Endothelial cell of umbilical vein (primary cell): Measurements from ENCODE around the gene CCNG2. TPM values are rescaled to one million over a fixed set of nuclear protein-coding genes. Genes with fewer than 3 reads are reported as not detected.

Experiments used
- BruUV-seq: library from RNA; stranded (reverse); fragments of 400-500 nt; replicated peaks from 2 replicates; lab custom pipeline; 2021; lab: Mats Ljungman, UMichigan
- CTCF ChIA-PET: fragments of 300-600, 350-600 bp; sonication (Branson Sonifier 250); formaldehyde crosslinking; loops from one replicate; lab custom pipeline; 2021; ENCODE audit warnings: antibody characterized with exemption, inconsistent platforms; lab: Charles Lee
- POLR2A ChIA-PET: fragments of 300-600, 350-600 bp; sonication (Branson Sonifier 250); formaldehyde crosslinking; loops from one replicate; lab custom pipeline; 2021; ENCODE audit warnings: antibody characterized with exemption, inconsistent platforms; lab: Charles Lee
- DNase-seq: peaks from one replicate; pipeline ENCODE4 v3.0.0-alpha.2; 2011; ENCODE audit warnings: low read depth, low spot score
- FAIRE-seq: peaks from 2 replicates; lab custom pipeline; 2011; peaks lifted over from hg19 to GRCh38; lab: Jason Lieb, UNC
- H2AFZ ChIP-seq: 2 replicates; pipeline ENCODE4 v1.6.0; 2012; ENCODE audit warnings: low read depth, low read length, control low read depth, inconsistent platforms
- H3K27ac ChIP-seq: 2 replicates; pipeline ENCODE4 v1.5.1; 2011; ENCODE audit warnings: low read depth, mild to moderate bottlenecking, control low read depth, low read length, moderate library complexity; ENCODE audit not compliant: insufficient read depth
- H3K27me3 ChIP-seq, 2 experiments: 2 replicates each; pipeline versions ENCODE4 v1.6.0 to v1.6.1; 2011; ENCODE audit warnings: low read length in 2 of 2, mixed read lengths in 1 of 2; ENCODE audit not compliant: control insufficient read depth in 2 of 2, insufficient read depth in 2 of 2
- H3K36me3 ChIP-seq, 2 experiments: 2 replicates in 1 of 2; 3 replicates in 1 of 2; pipeline ENCODE4 v1.5.1; 2011; ENCODE audit warnings: low read length in 2 of 2, mild to moderate bottlenecking in 1 of 2, moderate library complexity in 1 of 2; ENCODE audit not compliant: control insufficient read depth in 2 of 2, insufficient read depth in 2 of 2; ENCODE audit errors: extremely low read depth in 1 of 2
- H3K4me1 ChIP-seq: 3 replicates; pipeline ENCODE4 v1.5.1; 2011; ENCODE audit warnings: mild to moderate bottlenecking, low read length; ENCODE audit not compliant: control insufficient read depth, insufficient read depth; ENCODE audit errors: extremely low read depth
- H3K4me2 ChIP-seq: 2 replicates; pipeline ENCODE4 v1.6.1; 2011; ENCODE audit warnings: low read length, control low read depth, mixed read lengths; ENCODE audit not compliant: insufficient read depth
- H3K4me3 ChIP-seq, 3 experiments: fragments of 200-600 bp in 1 of 3; sonication (generic), shearing (Covaris generic) in 1 of 3; replicated peaks in 1 of 3; 2 replicates each; pipeline ENCODE4 v1.5.1; 2011 to 2016; ENCODE audit warnings: control low read depth in 3 of 3, low read length in 3 of 3, mild to moderate bottlenecking in 2 of 3, inconsistent platforms in 1 of 3, low read depth in 1 of 3, moderate library complexity in 1 of 3; ENCODE audit not compliant: insufficient read depth in 1 of 3
- H3K79me2 ChIP-seq: 2 replicates; pipeline ENCODE4 v1.6.0; 2012; ENCODE audit warnings: low read length, inconsistent platforms; ENCODE audit not compliant: control insufficient read depth, insufficient read depth
- H3K9ac ChIP-seq: replicated peaks from 2 replicates; pipeline ENCODE3; 2011; ENCODE audit warnings: low read length, control low read depth; ENCODE audit not compliant: insufficient read depth; ENCODE audit errors: extremely low read depth
- H3K9me1 ChIP-seq: replicated peaks from 3 replicates; pipeline ENCODE4 v1.6.0; 2011; ENCODE audit warnings: mild to moderate bottlenecking, low read length; ENCODE audit not compliant: control insufficient read depth, insufficient read depth; ENCODE audit errors: extremely low read depth
- H3K9me3 ChIP-seq: replicated peaks from 2 replicates; pipeline ENCODE4 v1.5.1; 2012; ENCODE audit warnings: low read length, inconsistent platforms; ENCODE audit not compliant: control insufficient read depth, insufficient read depth
- H4K20me1 ChIP-seq: replicated peaks from 2 replicates; pipeline ENCODE3; 2011; ENCODE audit warnings: mild to moderate bottlenecking, low read length; ENCODE audit not compliant: control insufficient read depth, insufficient read depth; ENCODE audit errors: extremely low read depth
- EZH2 ChIP-seq: IDR thresholded peaks from 2 replicates; pipeline ENCODE4 v1.6.1; 2012; ENCODE audit warnings: borderline replicate concordance, low read depth, mild to moderate bottlenecking, moderate library complexity, low read length, inconsistent platforms; ENCODE audit not compliant: severe bottlenecking
- FOS ChIP-seq: IDR thresholded peaks from 2 replicates; pipeline ENCODE4 v1.6.1; 2011; ENCODE audit warnings: mild to moderate bottlenecking, low read length, moderate library complexity, borderline replicate concordance; ENCODE audit not compliant: insufficient read depth
- GATA2 ChIP-seq: IDR thresholded peaks from 2 replicates; pipeline ENCODE4 v1.7.0; 2011; ENCODE audit warnings: low read depth, mild to moderate bottlenecking, moderate library complexity, mixed read lengths, low read length; ENCODE audit not compliant: insufficient read length, insufficient read depth
- JUN ChIP-seq: IDR thresholded peaks from 2 replicates; pipeline ENCODE4 v1.6.1; 2011; ENCODE audit warnings: borderline replicate concordance, low read depth; ENCODE audit not compliant: insufficient read length, insufficient read depth
- MYC ChIP-seq: IDR thresholded peaks from one replicate; pipeline ENCODE4 v1.6.1; 2011; ENCODE audit warnings: mild to moderate bottlenecking, low read depth, low read length
- POLR2A ChIP-seq: IDR thresholded peaks from 2 replicates; pipeline ENCODE4 v1.6.1; 2012; ENCODE audit warnings: low read depth, mild to moderate bottlenecking, control low read depth, low read length
- POLR2AphosphoS5 ChIP-seq: IDR thresholded peaks from 2 replicates; pipeline ENCODE4 v1.6.1; 2012; ENCODE audit warnings: low read depth, mild to moderate bottlenecking, control low read depth, low read length, moderate library complexity; ENCODE audit not compliant: insufficient read depth
- dilution Hi-C: fragments of 300-500 bp; cut with MboI; formaldehyde crosslinking; loops from one replicate; pipeline ENCODE4 v1.15.0; 2019; ENCODE audit warnings: low sequenced_read_pairs; ENCODE audit not compliant: extremely low pct_ligation_motif_present
- intact Hi-C: fragments of 100-400 bp; cut with micrococcal nuclease; formaldehyde crosslinking; loops from one replicate; pipeline ENCODE4 v1.10.0; 2022
- polyA plus RNA-seq, 4 experiments: library from polyadenylated mRNA; depleted of rRNA in 3 of 4; stranded (reverse) in 3 of 4; unstranded in 1 of 4; fragments of >200 nt; gene quantifications; 2 replicates each; pipeline versions ENCODE4 v1.2.1 to v1.2.3, GENCODE V29; 2011 to 2012; ENCODE audit warnings: missing spikeins in 1 of 4
- total RNA-seq: library from RNA; stranded (reverse); gene quantifications from 2 replicates; pipeline ENCODE4 v1.2.3, GENCODE V29; 2021
- TF ChIP-seq, protein P1 (sequence below): IDR thresholded peaks from 2 replicates; pipeline ENCODE4 v1.6.1; 2011; ENCODE audit not compliant: insufficient read depth, insufficient read length
- TF ChIP-seq, protein P2 (sequence below), 2 donors: IDR thresholded peaks; 1 replicate in 1 of 2; 2 replicates in 1 of 2; pipeline ENCODE4 v1.5.1; 2011; ENCODE audit warnings: low read length in 2 of 2, mild to moderate bottlenecking in 2 of 2, moderate library complexity in 2 of 2, control low read depth in 1 of 2, inconsistent platforms in 1 of 2, low read depth in 1 of 2; ENCODE audit not compliant: insufficient read depth in 1 of 2; ENCODE audit errors: extremely low read depth in 1 of 2

Gene CCNG2
- total and polyA plus RNA-seq, 2 donors (not counting 3 experiments of a cell fraction or from before 2014, with no cell fraction given): 7.9 to 28.3 TPM

DNA sequence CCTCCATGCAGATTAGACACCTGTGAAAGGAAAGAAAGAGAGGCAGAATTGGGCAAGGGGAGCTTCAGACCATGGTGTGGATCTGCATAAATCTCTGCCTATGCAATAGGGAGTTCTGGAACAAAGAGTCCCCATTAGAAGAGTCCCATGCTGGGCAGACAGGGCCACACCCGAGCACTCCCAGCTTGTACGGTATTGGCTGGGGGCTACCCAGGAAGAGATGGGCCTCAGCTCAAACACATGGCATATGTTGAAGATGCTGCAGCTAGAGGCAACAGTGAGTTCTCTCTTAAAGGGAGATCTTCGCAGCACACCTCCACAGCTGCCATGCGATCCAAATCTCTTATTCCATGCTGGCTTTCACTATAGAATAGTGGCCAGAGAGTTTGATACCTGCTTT is 24.7 kb downstream of the CCNG2 start:
- H3K79me2 ChIP-seq: no peaks in the 10 kb centered on the region
- intact Hi-C loops (no loop called here), dilution Hi-C loops (no loop called here)
- no peak overlapping the region for H3K4me3 ChIP-seq
- H3K4me2 ChIP-seq: no peak overlapping the region
- H3K9me1 ChIP-seq: no peaks in the 10 kb centered on the region
- no TSS peak for BruUV-seq
- peaks cover 30 to 55% of the 10 kb centered on the region in 2 experiments for H3K27me3 ChIP-seq
- no peaks in the 10 kb centered on the region for H3K9me3 ChIP-seq
- DNase-seq: no peak
- H2AFZ ChIP-seq: no peak overlapping the region
- no peak for TF ChIP-seq EZH2
- TF ChIP-seq, protein P1, sequence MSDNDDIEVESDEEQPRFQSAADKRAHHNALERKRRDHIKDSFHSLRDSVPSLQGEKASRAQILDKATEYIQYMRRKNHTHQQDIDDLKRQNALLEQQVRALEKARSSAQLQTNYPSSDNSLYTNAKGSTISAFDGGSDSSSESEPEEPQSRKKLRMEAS: no peak
- no peak for TF ChIP-seq GATA2
- no peak for TF ChIP-seq JUN
- TF ChIP-seq MYC: no peak
- no peak for TF ChIP-seq POLR2A
- TF ChIP-seq POLR2AphosphoS5: no peak
- TF ChIP-seq, protein P2, sequence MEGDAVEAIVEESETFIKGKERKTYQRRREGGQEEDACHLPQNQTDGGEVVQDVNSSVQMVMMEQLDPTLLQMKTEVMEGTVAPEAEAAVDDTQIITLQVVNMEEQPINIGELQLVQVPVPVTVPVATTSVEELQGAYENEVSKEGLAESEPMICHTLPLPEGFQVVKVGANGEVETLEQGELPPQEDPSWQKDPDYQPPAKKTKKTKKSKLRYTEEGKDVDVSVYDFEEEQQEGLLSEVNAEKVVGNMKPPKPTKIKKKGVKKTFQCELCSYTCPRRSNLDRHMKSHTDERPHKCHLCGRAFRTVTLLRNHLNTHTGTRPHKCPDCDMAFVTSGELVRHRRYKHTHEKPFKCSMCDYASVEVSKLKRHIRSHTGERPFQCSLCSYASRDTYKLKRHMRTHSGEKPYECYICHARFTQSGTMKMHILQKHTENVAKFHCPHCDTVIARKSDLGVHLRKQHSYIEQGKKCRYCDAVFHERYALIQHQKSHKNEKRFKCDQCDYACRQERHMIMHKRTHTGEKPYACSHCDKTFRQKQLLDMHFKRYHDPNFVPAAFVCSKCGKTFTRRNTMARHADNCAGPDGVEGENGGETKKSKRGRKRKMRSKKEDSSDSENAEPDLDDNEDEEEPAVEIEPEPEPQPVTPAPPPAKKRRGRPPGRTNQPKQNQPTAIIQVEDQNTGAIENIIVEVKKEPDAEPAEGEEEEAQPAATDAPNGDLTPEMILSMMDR (IDR thresholded peaks at IDR 0.05; ENCODE audit: extremely low read depth in 1 of 2, insufficient read depth in 1 of 2, low read depth in 1 of 2, low read length in 2 of 2): no peak
- no peak for TF ChIP-seq FOS
- no peak for FAIRE-seq
- ChIA-PET POLR2A (no interaction called here), CTCF (no interaction called here)
- no peaks in the 10 kb centered on the region for H3K36me3 ChIP-seq
- no peaks in the 10 kb centered on the region for H3K4me1 ChIP-seq
- H4K20me1 ChIP-seq: no peaks in the 10 kb centered on the region
- no peak overlapping the region for H3K9ac ChIP-seq
- no peak overlapping the region for H3K27ac ChIP-seq
